Stimulated activated CD4-positive, alpha-beta T cell treated with anti-CD3 and anti-CD28 coated beads, TNF-alpha, amount 100 ng/mL, for 4 hours (primary cell): Measurements from ENCODE around the gene ZAR1.

Source experiments
- DNase-seq, 3 experiments: peaks; one replicate each; pipeline ENCODE4 v3.0.0-alpha.2; 2020; ENCODE audit warnings: low read depth in 3 of 3

The ZAR1 gene

DNA sequence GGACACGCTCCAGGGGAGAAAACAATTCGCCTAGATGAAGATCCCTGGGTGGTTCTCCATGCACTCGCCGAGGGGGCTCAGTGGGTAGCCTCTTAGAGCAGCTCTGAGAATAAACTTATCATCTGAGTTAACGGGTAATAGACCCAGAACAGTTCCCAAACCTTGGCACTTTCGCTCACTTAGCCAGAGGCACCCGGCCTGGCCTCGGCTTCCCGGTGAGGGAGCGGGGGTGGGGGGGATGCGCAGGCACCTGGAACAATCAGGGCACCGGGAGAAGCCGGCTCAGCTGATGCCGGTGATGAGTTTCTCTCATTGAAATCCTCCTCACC is 405 bp upstream of the ZAR1 start:
- DNase-seq = no peak

GRCh38 chr4:48490680-48491513 is 845 bp downstream of the ZAR1 start:
- no peak for DNase-seq

DNA sequence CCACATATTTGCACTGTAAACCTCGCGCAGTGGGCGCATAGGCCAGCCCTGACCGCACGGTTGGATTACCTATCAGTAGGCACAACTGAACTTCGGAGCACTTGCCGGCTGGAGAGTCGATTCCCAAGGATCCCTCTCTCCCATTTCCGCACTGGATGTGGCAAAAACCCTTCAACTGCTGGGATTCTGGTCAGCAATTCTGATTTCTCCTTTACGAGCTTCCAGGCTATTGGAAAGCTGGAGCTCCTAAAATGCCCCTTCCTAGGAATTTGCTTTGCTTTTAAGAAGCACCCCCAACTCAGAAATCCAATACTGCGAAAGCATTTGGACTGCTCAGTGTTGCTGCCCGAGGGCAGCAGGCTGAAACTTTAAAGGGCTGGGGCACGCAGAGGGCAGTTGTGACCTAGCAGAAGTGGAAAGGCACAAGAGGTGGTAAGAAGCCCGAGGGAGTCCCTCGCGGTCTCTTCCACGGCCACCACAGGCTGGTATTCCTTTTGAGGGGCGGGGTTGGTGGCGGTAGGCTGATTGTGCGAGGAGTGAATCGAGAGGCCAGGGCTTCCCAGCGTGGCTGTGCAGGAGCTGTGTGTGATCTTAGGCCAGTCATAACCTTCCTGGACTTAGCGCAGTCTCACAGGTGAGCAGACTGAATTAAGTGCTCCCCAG is 1.6 kb downstream of the ZAR1 start:
- DNase-seq = no peak

DNA sequence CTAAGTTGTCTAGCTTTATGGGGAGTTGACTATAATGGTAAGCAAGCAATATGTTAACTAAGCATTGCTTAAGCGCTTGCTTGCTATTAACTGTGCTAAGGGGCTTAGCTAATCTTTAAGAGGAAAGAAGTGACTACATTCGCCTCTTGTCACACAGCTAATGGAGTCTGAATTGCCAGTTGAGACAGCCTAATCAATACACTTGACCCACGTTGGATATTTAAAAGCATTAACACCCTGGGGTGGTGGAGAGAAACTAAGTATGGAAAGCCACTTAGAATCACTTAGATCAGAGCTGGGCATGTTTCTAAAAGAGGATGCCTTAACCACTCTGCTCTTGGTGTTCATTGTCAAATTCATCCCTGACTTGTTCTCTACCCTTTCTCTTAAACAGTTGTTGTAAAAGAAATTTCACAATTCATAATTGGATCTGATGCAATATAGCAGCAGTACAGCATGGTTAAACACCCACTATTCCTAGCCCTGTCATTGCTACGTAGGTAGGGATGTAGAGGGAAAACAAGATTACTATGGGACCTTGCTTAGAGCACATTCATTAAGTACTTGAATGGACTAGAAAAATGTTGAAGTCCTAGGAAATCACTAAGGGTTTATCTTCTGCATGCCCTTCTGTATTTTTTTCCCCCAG is 3.5 kb downstream of the ZAR1 start:
- DNase-seq = no peak

GRCh38 chr4:48495941-48496340 is 5.9 kb downstream of the ZAR1 start:
- DNase-seq = no peak

- DNase-seq = no peak
Measured at GRCh38 chr4:48498895-48499294, 8.8 kb downstream of the ZAR1 start.

- no peak for DNase-seq
Measured at GRCh38 chr4:48499551-48500066, 9.6 kb downstream of the ZAR1 start.

DNA sequence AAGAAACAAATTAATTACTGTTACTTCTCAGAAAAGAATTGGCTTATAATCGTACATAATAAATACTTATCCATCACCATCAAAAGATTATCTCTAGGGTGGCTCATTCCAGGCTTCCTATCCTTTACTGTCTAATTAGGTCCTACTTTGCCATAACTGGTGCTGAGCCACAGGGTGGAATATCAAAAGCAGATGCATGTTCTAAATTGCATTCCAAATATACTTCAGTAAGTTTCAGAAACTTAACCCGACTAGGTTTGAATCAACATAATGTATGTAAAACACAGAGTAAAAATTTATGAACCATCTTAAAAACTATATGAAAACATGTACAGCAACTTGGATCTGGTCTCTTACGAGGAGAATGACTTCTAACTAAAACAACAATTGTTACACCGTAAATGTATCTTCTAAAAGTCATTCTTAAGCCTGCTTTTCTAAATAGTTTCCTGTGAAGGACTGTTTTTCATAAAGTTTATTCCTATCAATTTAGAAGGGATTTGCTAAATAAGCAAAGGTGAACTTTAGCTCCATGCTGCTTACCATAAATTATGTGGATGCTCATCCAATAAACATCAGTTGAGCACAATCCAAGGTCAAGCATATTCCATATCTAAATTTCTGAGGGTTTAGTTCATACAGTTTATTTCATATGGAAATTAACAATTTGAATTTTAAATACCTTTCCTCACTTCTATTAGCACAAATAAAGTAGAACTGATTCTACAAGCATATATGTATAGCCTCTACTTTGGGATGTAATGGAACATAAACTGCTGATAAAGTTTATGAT is 13.4 kb downstream of the ZAR1 start:
- DNase-seq = no peak

- DNase-seq = no peak
Measured at GRCh38 chr4:48504026-48504330, 13.9 kb downstream of the ZAR1 start.

GRCh38 chr4:48504352-48504751 is 14.3 kb downstream of the ZAR1 start:
- DNase-seq = no peak

- no peak for DNase-seq
Measured at GRCh38 chr4:48506716-48507115, 16.7 kb downstream of the ZAR1 start.

- DNase-seq = no peak
Measured at GRCh38 chr4:48509543-48509942, 19.5 kb downstream of the ZAR1 start.

- no peak for DNase-seq
Measured at GRCh38 chr4:48518143-48518542, 28.1 kb downstream of the ZAR1 start.

DNA sequence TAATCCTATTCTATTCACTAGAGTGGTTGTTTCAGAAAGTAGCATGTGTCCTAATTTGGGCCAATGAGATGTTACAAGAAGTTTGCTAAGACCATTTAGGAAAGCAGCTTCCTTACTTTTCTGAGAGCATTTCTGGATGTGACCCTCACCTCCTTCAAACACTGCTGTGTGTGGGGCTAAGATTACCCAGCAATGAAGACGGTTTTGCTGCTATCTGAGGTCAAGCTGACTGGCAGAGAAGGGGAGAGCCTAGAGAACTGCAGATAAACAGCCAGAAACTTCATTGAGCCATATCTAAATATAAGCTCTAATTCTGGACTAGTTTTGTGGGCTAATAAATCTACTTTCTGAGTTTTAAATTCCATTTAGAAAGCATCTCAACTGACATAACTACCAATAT is 36.4 kb downstream of the ZAR1 start:
- DNase-seq = no peak

GRCh38 chr4:48538358-48538757 is 48.3 kb downstream of the ZAR1 start:
- no peak for DNase-seq

GRCh38 chr4:48539597-48539996 is 49.5 kb downstream of the ZAR1 start:
- no peak for DNase-seq

GRCh38 chr4:48542888-48543287 is 52.8 kb downstream of the ZAR1 start:
- no peak for DNase-seq

DNA sequence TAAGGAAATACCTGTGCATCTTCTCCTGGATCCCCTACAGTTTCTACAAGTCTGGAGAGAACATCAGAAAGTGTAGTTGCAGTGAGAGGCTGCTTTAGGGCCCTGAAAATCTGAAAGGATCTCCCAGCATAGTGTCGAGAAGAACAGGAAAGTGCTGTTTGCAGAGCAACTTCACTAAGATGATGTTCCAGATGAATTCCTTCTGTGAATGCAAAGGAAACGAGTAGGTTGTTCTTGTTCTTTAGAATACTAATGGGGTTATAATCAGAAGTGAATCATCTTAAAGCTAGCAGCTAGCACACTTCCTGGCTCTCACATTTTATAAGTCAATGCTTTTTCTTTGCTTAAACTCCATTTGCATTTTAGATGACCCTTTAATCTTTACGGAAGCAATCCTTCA is 53.7 kb downstream of the ZAR1 start:
- DNase-seq = no peak
